Activated CD4-positive, alpha-beta memory T cell treated with anti-CD3 and anti-CD28 coated beads, Interleukin-2, amount 10 ng/mL, durations not matched to agents 7 days and 5 days (primary cell): ENCODE results near the gene SUSD1. TPM values are rescaled to one million over a fixed set of nuclear protein-coding genes. Genes with fewer than 3 reads are reported as not detected.

Source experiments
- CTCF ChIA-PET: fragments of 350-600 bp; sonication (Branson Sonifier 250); formaldehyde crosslinking; loops from one replicate; lab custom pipeline; 2021; ENCODE audit warnings: antibody characterized with exemption, inconsistent platforms; lab: Charles Lee
- POLR2A ChIA-PET: fragments of 350-600 bp; sonication (Branson Sonifier 250); formaldehyde crosslinking; loops from one replicate; lab custom pipeline; 2021; ENCODE audit warnings: antibody characterized with exemption; lab: Charles Lee
- DNase-seq: peaks from one replicate; pipeline ENCODE4 v3.0.0-alpha.2; 2020
- H3K27ac Mint-ChIP-seq: one replicate; pipeline ENCODE4 v1.8.0; 2021; ENCODE audit warnings: mild to moderate bottlenecking, mixed read lengths
- H3K27me3 Mint-ChIP-seq: one replicate; pipeline ENCODE4 v1.8.0; 2021; ENCODE audit warnings: mixed read lengths
- H3K36me3 Mint-ChIP-seq: one replicate; pipeline ENCODE4 v1.8.0; 2021; ENCODE audit warnings: low read depth, mixed read lengths
- H3K4me1 Mint-ChIP-seq: one replicate; pipeline ENCODE4 v1.8.0; 2021; ENCODE audit warnings: mixed read lengths
- H3K4me3 Mint-ChIP-seq: one replicate; pipeline ENCODE4 v1.8.0; 2021; ENCODE audit warnings: mild to moderate bottlenecking, mixed read lengths
- H3K9me3 Mint-ChIP-seq: one replicate; pipeline ENCODE4 v1.8.0; 2021; ENCODE audit warnings: mixed read lengths
- total RNA-seq, 2 experiments: library from RNA; stranded (reverse); gene quantifications; one replicate each; pipeline ENCODE4 v1.2.3, GENCODE V29; 2021

SUSD1 gene
- total RNA-seq, 2 experiments from 2014 or later = 18.4 TPM

GRCh38 chr9:112050544-112051475 is 124.3 kb downstream of the SUSD1 start:
- DNase-seq = no peak
- no peaks in the 10 kb centered on the region for H3K27me3 Mint-ChIP-seq
- no peak overlapping the region for H3K27ac Mint-ChIP-seq
- POLR2A ChIA-PET = interaction anchor here (1.3 kb wide), 1 partner anchor 16 kb away, joined by 4 read pairs; no protein-coding TSS in a partner anchor
- CTCF ChIA-PET = interaction anchor here (0.5 kb wide), 1 partner anchor 28 kb away, joined by 3 read pairs; no protein-coding TSS in a partner anchor
- peaks cover 14% of the 10 kb centered on the region for H3K4me1 Mint-ChIP-seq
- no peak overlapping the region for H3K4me3 Mint-ChIP-seq
- peaks cover 66% of the 10 kb centered on the region for H3K36me3 Mint-ChIP-seq
- peaks cover 18% of the 10 kb centered on the region for H3K9me3 Mint-ChIP-seq

GRCh38 chr9:112049811-112050516 is 125.1 kb downstream of the SUSD1 start:
- Mint-ChIP-seq H3K4me3 (no peak overlapping the region), H3K36me3 (peaks cover 71% of the 10 kb centered on the region), H3K9me3 (peaks cover 18% of the 10 kb centered on the region), H3K27ac (no peak overlapping the region), H3K27me3 (no peaks in the 10 kb centered on the region), H3K4me1 (peaks cover 14% of the 10 kb centered on the region)
- no peak for DNase-seq
- ChIA-PET CTCF (interaction anchor here (0.5 kb wide), 1 partner anchor 29 kb away, joined by 3 read pairs; no protein-coding TSS in a partner anchor), POLR2A (no interaction called here)

DNA sequence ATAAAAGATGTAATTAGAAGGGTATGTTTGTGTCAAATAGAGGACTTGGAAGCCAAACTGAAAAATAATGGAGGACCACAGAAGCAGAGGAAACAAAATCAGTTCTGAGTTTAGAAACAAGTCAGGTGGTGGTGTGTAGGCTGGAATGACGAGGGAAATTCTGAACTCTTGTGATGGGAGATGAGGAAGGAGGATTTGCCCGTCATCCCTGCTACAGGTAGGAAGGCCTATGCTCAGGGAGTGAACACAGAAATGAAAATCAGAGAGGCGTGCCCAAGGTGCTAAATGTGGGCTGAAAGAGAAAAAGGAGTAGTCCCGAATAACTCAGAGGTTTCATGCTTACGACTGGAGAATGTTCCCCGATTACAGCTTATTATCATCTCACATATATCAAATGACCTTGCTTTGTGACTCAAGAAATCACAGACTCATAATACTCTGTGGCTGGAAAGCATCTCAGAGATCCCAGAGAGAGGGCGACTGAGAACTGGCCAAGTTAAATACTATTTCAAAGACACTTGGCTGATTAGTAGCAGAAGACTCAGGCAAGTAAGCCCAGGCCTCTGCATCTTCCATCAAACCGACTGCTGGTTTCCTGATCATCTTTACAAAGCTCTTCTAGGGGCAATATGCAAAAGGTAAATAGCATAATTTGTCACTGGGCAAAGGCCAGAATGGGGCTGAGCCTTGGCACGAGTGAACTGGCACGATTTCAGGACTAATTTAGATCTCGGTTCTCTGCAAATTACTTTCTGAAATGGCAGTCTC is 126.0 kb downstream of the SUSD1 start:
- Mint-ChIP-seq H3K36me3 (peaks cover 67% of the 10 kb centered on the region), H3K4me1 (peaks cover 14% of the 10 kb centered on the region), H3K4me3 (no peak overlapping the region), H3K9me3 (peaks cover 18% of the 10 kb centered on the region), H3K27me3 (no peaks in the 10 kb centered on the region), H3K27ac (no peak overlapping the region)
- POLR2A ChIA-PET = no interaction called here
- no peak for DNase-seq
- CTCF ChIA-PET = interaction anchor here (0.6 kb wide), 1 partner anchor 76 kb away, joined by 4 read pairs; no protein-coding TSS in a partner anchor

DNA sequence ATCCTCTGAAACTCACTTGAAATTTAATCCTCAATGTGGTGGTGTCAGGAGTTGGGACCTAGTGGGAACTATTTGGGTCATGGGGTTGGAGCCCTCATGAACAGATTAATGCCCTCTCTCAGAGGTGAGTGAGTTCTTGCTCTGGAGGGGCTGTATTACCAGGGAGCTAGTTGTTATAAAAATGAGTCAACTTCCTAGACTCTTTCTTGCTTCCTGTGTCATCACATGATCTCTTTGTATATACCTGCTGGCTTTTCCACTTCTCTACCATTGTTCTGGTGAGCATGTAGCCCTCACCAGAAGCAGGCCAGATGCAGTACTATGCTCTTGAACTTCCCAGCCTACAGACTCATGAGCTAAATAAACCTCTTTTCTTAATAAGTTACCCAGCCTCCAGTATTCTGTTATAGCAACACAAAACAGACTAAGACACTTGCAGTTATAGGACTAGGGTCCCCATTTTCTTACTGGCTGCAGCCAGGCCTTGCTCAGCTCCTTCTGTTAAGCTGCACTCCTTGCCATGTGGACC is 127.5 kb downstream of the SUSD1 start:
- Mint-ChIP-seq H3K27ac (peak overlapping the region; percentile 32), H3K4me1 (peaks cover 14% of the 10 kb centered on the region), H3K9me3 (peaks cover 18% of the 10 kb centered on the region), H3K27me3 (no peaks in the 10 kb centered on the region), H3K4me3 (no peak overlapping the region), H3K36me3 (peaks cover 62% of the 10 kb centered on the region)
- ChIA-PET POLR2A (interaction anchor here (0.8 to 1.4 kb wide), 5 partner anchors 9 to 333 kb away, joined by 3 to 4 read pairs (median 3); partner anchors contain the start of genes HSDL2 and UGCG), CTCF (interaction anchor here (0.9 kb wide), 1 partner anchor 27 kb away, joined by 3 read pairs; no protein-coding TSS in a partner anchor)
- DNase-seq = no peak

DNA sequence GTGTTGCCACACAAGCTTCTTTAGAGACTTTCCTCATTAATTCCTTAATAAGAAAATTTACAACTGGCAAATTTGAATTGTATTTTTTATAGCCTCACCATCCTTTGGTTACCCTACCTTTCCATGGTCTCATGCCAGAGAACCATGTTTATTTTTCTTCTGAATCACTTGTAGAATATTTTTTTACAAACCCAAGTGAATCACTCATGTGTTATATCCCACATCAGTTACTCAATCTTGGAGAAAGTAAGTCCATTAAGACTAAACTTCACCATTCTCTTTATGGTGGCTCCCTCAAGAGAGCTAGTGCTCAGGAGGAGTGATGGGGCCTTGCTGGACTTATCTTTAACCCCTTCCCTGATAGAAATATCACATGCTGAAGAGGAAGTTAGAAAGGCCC is 128.9 kb downstream of the SUSD1 start:
- DNase-seq = no peak
- peaks cover 64% of the 10 kb centered on the region for H3K36me3 Mint-ChIP-seq
- H3K27ac Mint-ChIP-seq = no peak overlapping the region
- H3K4me1 Mint-ChIP-seq = peaks cover 20% of the 10 kb centered on the region
- H3K9me3 Mint-ChIP-seq = peaks cover 18% of the 10 kb centered on the region
- no peaks in the 10 kb centered on the region for H3K27me3 Mint-ChIP-seq
- CTCF ChIA-PET = no interaction called here
- POLR2A ChIA-PET = interaction anchor here (1.4 kb wide), 1 partner anchor 150 kb away, joined by 3 read pairs; the partner anchor contains the start of gene UGCG
- H3K4me3 Mint-ChIP-seq = no peak overlapping the region

GRCh38 chr9:112044881-112045280 is 130.2 kb downstream of the SUSD1 start:
- peaks cover 71% of the 10 kb centered on the region for H3K36me3 Mint-ChIP-seq
- CTCF ChIA-PET = no interaction called here
- POLR2A ChIA-PET = no interaction called here
- DNase-seq = no peak
- no peak overlapping the region for H3K4me3 Mint-ChIP-seq
- no peak overlapping the region for H3K27ac Mint-ChIP-seq
- peaks cover 18% of the 10 kb centered on the region for H3K9me3 Mint-ChIP-seq
- no peaks in the 10 kb centered on the region for H3K27me3 Mint-ChIP-seq
- H3K4me1 Mint-ChIP-seq = peaks cover 21% of the 10 kb centered on the region

DNA sequence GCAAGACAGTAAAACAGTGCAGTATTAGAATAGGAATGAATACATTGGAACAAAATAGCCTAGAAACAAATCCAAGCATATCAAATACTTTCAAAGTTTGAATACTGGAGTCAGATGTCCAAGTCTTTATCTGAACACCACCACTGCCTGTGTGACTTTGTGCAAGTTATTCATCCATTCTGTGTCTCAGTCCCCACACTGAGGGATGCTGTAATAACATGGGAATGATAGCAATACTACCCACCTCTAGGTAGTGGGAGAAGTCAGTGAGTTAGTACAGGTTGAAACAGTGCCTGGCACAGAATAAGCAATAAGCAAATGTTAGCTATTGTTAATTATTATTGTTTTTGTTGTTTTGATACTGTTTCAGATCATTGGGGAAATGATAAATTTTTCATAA is 130.9 kb downstream of the SUSD1 start:
- no peak for DNase-seq
- Mint-ChIP-seq H3K36me3 (peaks cover 69% of the 10 kb centered on the region), H3K9me3 (peaks cover 18% of the 10 kb centered on the region), H3K27ac (no peak overlapping the region), H3K27me3 (no peaks in the 10 kb centered on the region), H3K4me3 (no peak overlapping the region), H3K4me1 (peaks cover 25% of the 10 kb centered on the region)
- ChIA-PET POLR2A (no interaction called here), CTCF (no interaction called here)

DNA sequence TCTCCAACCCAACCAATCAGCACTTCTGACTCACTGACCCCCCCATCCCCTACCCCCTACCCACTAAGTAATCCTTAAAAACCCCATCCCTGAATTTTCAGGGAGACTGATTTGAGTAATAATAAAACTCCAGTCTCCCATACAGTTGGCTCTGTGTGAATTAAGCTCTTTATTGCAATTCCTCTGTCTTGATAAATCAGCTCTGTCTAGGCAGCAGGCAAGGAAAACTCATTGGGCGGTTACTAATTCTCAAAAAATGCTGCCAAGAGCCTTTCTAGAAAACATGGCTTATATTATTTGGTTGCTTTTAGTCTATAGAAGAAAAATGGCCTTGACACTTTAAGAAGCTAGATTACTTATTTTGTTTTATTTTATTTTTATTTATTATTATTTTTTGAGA is 131.7 kb downstream of the SUSD1 start:
- H3K9me3 Mint-ChIP-seq = peaks cover 12% of the 10 kb centered on the region
- H3K27me3 Mint-ChIP-seq = no peaks in the 10 kb centered on the region
- POLR2A ChIA-PET = no interaction called here
- DNase-seq = no peak
- CTCF ChIA-PET = no interaction called here
- peaks cover 32% of the 10 kb centered on the region for H3K4me1 Mint-ChIP-seq
- H3K36me3 Mint-ChIP-seq = peaks cover 68% of the 10 kb centered on the region
- no peak overlapping the region for H3K27ac Mint-ChIP-seq
- H3K4me3 Mint-ChIP-seq = no peak overlapping the region

GRCh38 chr9:112042769-112043168 is 132.3 kb downstream of the SUSD1 start:
- Mint-ChIP-seq H3K9me3 (peaks cover 8% of the 10 kb centered on the region), H3K27ac (no peak overlapping the region), H3K27me3 (no peaks in the 10 kb centered on the region), H3K4me3 (no peak overlapping the region), H3K36me3 (peaks cover 63% of the 10 kb centered on the region), H3K4me1 (peaks cover 33% of the 10 kb centered on the region)
- ChIA-PET CTCF (no interaction called here), POLR2A (no interaction called here)
- no peak for DNase-seq

GRCh38 chr9:112042244-112042638 is 132.9 kb downstream of the SUSD1 start:
- Mint-ChIP-seq H3K36me3 (peaks cover 59% of the 10 kb centered on the region), H3K4me1 (peaks cover 33% of the 10 kb centered on the region), H3K27me3 (no peaks in the 10 kb centered on the region), H3K9me3 (peaks cover 3% of the 10 kb centered on the region), H3K27ac (no peak overlapping the region), H3K4me3 (no peak overlapping the region)
- POLR2A ChIA-PET = interaction anchor here (1.2 kb wide), 1 partner anchor 146 kb away, joined by 3 read pairs; the partner anchor contains the start of gene UGCG
- no peak for DNase-seq
- CTCF ChIA-PET = no interaction called here

DNA sequence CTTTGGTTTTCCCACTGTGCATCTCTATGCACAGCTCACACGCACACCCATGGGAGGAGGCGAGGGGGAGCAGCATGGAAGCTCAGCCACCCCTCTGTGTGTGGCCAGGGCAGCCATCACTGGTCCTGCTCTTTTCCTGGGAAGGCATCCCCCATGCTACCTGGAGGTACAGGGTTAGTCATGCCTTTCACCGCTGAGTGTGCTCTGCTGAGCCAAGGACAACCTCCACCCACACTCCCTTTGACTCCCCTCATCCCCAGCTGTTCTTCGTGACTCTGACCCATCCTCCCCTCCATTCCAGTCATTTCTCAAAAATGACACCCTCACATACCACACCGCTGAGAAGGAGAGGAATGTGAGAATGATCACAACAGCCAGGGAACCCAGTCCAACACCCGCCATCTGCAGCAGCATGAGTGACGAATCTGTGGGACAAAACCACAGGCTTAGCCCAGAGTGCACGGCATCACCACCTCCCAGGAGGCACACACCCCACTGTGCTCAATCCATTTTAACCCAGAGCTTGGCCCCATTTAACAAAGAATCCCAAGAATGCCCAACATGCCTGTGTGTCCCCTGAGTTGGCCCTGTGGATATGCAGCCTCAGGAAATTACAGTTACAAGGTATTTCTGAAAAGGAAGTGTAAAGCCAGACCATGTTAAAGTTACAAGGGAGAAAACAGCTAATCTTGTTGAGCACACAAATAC is 133.4 kb downstream of the SUSD1 start:
- CTCF ChIA-PET = no interaction called here
- DNase-seq = no peak

DNA sequence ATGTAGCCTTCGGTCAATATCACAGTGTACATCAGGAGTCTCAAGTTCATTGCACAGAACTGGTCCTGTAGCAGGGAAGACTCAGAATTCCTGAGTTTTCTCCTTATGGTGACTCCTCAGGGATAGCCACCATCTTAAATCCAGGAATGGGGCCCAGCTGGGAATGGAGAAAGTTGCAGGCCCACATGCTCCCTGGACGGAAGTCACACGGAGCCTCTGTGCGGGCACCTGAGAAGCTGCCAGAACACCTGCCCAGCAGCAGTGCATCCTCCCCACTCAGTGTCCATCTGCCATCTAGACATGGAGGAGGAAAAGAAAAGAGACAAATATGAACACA is 133.9 kb downstream of the SUSD1 start:
- Mint-ChIP-seq H3K4me1 (peaks cover 34% of the 10 kb centered on the region), H3K4me3 (no peak overlapping the region), H3K27ac (no peak overlapping the region), H3K9me3 (no peaks in the 10 kb centered on the region), H3K27me3 (no peaks in the 10 kb centered on the region), H3K36me3 (peaks cover 54% of the 10 kb centered on the region)
- ChIA-PET CTCF (no interaction called here), POLR2A (no interaction called here)
- DNase-seq = no peak

More for the DNA sequence above, 133.4 kb downstream of the SUSD1 start:
- Mint-ChIP-seq H3K4me1 (peaks cover 34% of the 10 kb centered on the region), H3K4me3 (no peak overlapping the region), H3K36me3 (peaks cover 57% of the 10 kb centered on the region), H3K27ac (no peak overlapping the region), H3K9me3 (no peaks in the 10 kb centered on the region), H3K27me3 (no peaks in the 10 kb centered on the region)
- POLR2A ChIA-PET = interaction anchor here (1.2 kb wide), 1 partner anchor 145 kb away, joined by 3 read pairs; the partner anchor contains the start of gene UGCG
